SK-N-SH (cell line): Measurements from ENCODE around the gene CD24. TPM values are rescaled to one million over a fixed set of nuclear protein-coding genes. Genes with fewer than 3 reads are reported as not detected.

Experiments
- CTCF ChIA-PET: fragments of 300-600, 350-600 bp; formaldehyde crosslinking; extraction: SDS; loops from one replicate; lab custom pipeline; 2021; lab: Yijun Ruan, JAX
- POLR2A ChIA-PET: fragments of 350-600 bp; sonication (Branson Sonifier 250); formaldehyde crosslinking; extraction: SDS; loops from one replicate; lab custom pipeline; 2020; ENCODE audit warnings: antibody characterized with exemption, inconsistent platforms; lab: Yijun Ruan, JAX
- DNase-seq: peaks from one replicate; pipeline ENCODE4 v3.0.0; 2012
- H2AFZ ChIP-seq: fragments of 200-600 bp; sonication (generic); 2 replicates; pipeline ENCODE4 v1.8.1; 2016; ENCODE audit warnings: antibody characterized with exemption, mild to moderate bottlenecking, low read depth
- H3F3A ChIP-seq: fragments of 200-600 bp; sonication (generic); replicated peaks from 2 replicates; pipeline ENCODE3; 2016; ENCODE audit warnings: antibody characterized with exemption, mild to moderate bottlenecking; ENCODE audit not compliant: insufficient read depth
- H3K27ac ChIP-seq, 2 experiments: fragments of 200-500 bp in 1 of 2; fragments of 200-600 bp in 1 of 2; sonication (Bioruptor generic) in 1 of 2; sonication (generic), shearing (Covaris generic) in 1 of 2; 2 replicates each; pipeline versions ENCODE4 v1.5.1 to v1.6.1; 2014 to 2016; ENCODE audit warnings: low read depth in 2 of 2, inconsistent platforms in 1 of 2, low read length in 1 of 2, mild to moderate bottlenecking in 1 of 2, mixed read lengths in 1 of 2
- H3K27me3 ChIP-seq: fragments of 200-600 bp; sonication (generic), shearing (Covaris generic); 2 replicates; pipeline ENCODE4 v1.6.1; 2016; ENCODE audit warnings: mixed run types; ENCODE audit not compliant: insufficient read depth
- H3K36me3 ChIP-seq, 2 experiments: fragments of 200-500 bp in 1 of 2; fragments of 200-600 bp in 1 of 2; sonication (Bioruptor generic) in 1 of 2; sonication (generic) in 1 of 2; replicated peaks in 1 of 2; 2 replicates each; pipeline versions ENCODE3 to v1.5.1; 2014 to 2016; ENCODE audit warnings: low read length in 1 of 2, mild to moderate bottlenecking in 1 of 2; ENCODE audit not compliant: insufficient read depth in 2 of 2, control insufficient read depth in 1 of 2
- H3K4me1 ChIP-seq, 2 experiments: fragments of 200-500 bp in 1 of 2; fragments of 200-600 bp in 1 of 2; sonication (Bioruptor generic) in 1 of 2; sonication (generic), shearing (Covaris generic) in 1 of 2; 2 replicates each; pipeline versions ENCODE4 v1.5.1 to v1.6.1; 2014 to 2016; ENCODE audit warnings: low read depth in 1 of 2, low read length in 1 of 2, mixed run types in 1 of 2; ENCODE audit not compliant: insufficient read depth in 2 of 2, control insufficient read depth in 1 of 2
- H3K4me2 ChIP-seq: fragments of 200-600 bp; sonication (generic), shearing (Covaris generic); 2 replicates; pipeline ENCODE4 v1.6.1; 2017; ENCODE audit warnings: mixed run types
- H3K4me3 ChIP-seq, 2 experiments: fragments of 200-500 bp in 1 of 2; fragments of 200-600 bp in 1 of 2; sonication (Bioruptor generic) in 1 of 2; sonication (generic), shearing (Covaris generic) in 1 of 2; 2 replicates each; pipeline versions ENCODE4 v1.5.1 to v1.8.1; 2014 to 2016; ENCODE audit warnings: low read depth in 2 of 2, inconsistent platforms in 1 of 2, low read length in 1 of 2, mild to moderate bottlenecking in 1 of 2, mixed read lengths in 1 of 2, moderate library complexity in 1 of 2
- H3K79me2 ChIP-seq: fragments of 200-600 bp; sonication (generic); 2 replicates; pipeline ENCODE4 v1.8.1; 2017; ENCODE audit warnings: mild to moderate bottlenecking; ENCODE audit not compliant: insufficient read depth
- H3K9ac ChIP-seq: fragments of 200-600 bp; sonication (generic); 2 replicates; pipeline ENCODE4 v1.6.1; 2017; ENCODE audit warnings: mixed run types
- H3K9me2 ChIP-seq: fragments of 200-600 bp; sonication (generic); 2 replicates; pipeline ENCODE4 v1.6.1; 2017; ENCODE audit warnings: mixed run types
- H3K9me3 ChIP-seq: fragments of 200-600 bp; sonication (generic); 2 replicates; pipeline ENCODE4 v1.6.1; 2017; ENCODE audit warnings: mixed run types, mild to moderate bottlenecking, moderate library complexity
- H4K20me1 ChIP-seq: fragments of 200-600 bp; sonication (generic); 2 replicates; pipeline ENCODE4 v1.6.1; 2017; ENCODE audit warnings: mild to moderate bottlenecking, mixed run types; ENCODE audit not compliant: insufficient read depth
- ELF1 ChIP-seq: IDR thresholded peaks from 2 replicates; pipeline ENCODE4 v1.4.0; 2012
- EZH2phosphoT487 ChIP-seq: fragments of 200-600 bp; sonication (generic); IDR thresholded peaks from 2 replicates; pipeline ENCODE4 v1.6.1; 2017; ENCODE audit warnings: low read depth, mixed run types, mild to moderate bottlenecking, antibody characterized with exemption, moderate library complexity, borderline replicate concordance
- FOXJ3 ChIP-seq: sonication (generic); formaldehyde crosslinking; IDR thresholded peaks from 2 replicates; pipeline ENCODE4 v1.5.1; 2020; ENCODE audit warnings: mild to moderate bottlenecking, missing genetic modification reagents
- FOXM1 ChIP-seq: IDR thresholded peaks from 2 replicates; pipeline ENCODE4 v1.4.0; 2012; ENCODE audit warnings: low read depth, mild to moderate bottlenecking
- GABPA ChIP-seq: IDR thresholded peaks from 2 replicates; pipeline ENCODE4 v1.4.0; 2012; ENCODE audit warnings: low read depth, mild to moderate bottlenecking
- JUND ChIP-seq: IDR thresholded peaks from 2 replicates; pipeline ENCODE4 v1.4.0; 2012
- MEF2A ChIP-seq: IDR thresholded peaks from 2 replicates; pipeline ENCODE4 v1.4.0; 2012; ENCODE audit warnings: low read depth, borderline replicate concordance
- NFIC ChIP-seq: IDR thresholded peaks from 2 replicates; pipeline ENCODE4 v1.4.0; 2012; ENCODE audit warnings: borderline replicate concordance
- NRF1 ChIP-seq: IDR thresholded peaks from 2 replicates; pipeline ENCODE4 v1.6.1; 2012; ENCODE audit warnings: low read depth, mild to moderate bottlenecking, low read length
- RAD21 ChIP-seq: IDR thresholded peaks from 2 replicates; pipeline ENCODE4 v1.6.1; 2012; ENCODE audit warnings: mild to moderate bottlenecking, low read length
- RCOR1 ChIP-seq: fragments of 150-350 bp; IDR thresholded peaks from 2 replicates; pipeline ENCODE4 v1.6.1; 2017; ENCODE audit warnings: antibody characterized with exemption, low read length
- RFX5 ChIP-seq: IDR thresholded peaks from 2 replicates; pipeline ENCODE4 v1.6.1; 2012; ENCODE audit warnings: mild to moderate bottlenecking, improper control_type of control experiment, low read length
- SIN3A ChIP-seq: IDR thresholded peaks from 2 replicates; pipeline ENCODE4 v1.6.1; 2012; ENCODE audit warnings: low read depth, mild to moderate bottlenecking, low read length, moderate library complexity, borderline replicate concordance
- SMC3 ChIP-seq: IDR thresholded peaks from 2 replicates; pipeline ENCODE4 v1.6.1; 2012; ENCODE audit warnings: low read depth, low read length, improper control_type of control experiment
- TAF1 ChIP-seq: IDR thresholded peaks from 2 replicates; pipeline ENCODE4 v1.6.1; 2012; ENCODE audit warnings: low read depth, mild to moderate bottlenecking, low read length, moderate library complexity, borderline replicate concordance
- TCF12 ChIP-seq: IDR thresholded peaks from 2 replicates; pipeline ENCODE4 v1.4.0; 2012
- WGBS: methylation state at CpG from one replicate; pipeline ENCODE4 v1.1.6; 2017; ENCODE audit warnings: low lambda C conversion rate; 5-methylcytosine and 5-hydroxymethylcytosine counted together
- polyA plus RNA-seq, 3 experiments: library from polyadenylated mRNA; depleted of rRNA; stranded (reverse); fragments of >200 nt; gene quantifications; 2 replicates each; pipeline ENCODE4 v1.2.3, GENCODE V29; 2012
- TF ChIP-seq, protein P1 (sequence below): IDR thresholded peaks from 2 replicates; pipeline ENCODE4; 2012
- TF ChIP-seq, protein P2 (sequence below): fragments of 150-350 bp; IDR thresholded peaks from 2 replicates; pipeline ENCODE4 v1.6.1; 2016; ENCODE audit warnings: mild to moderate bottlenecking, low read depth, low read length
- TF ChIP-seq, protein P3 (sequence below): fragments of 200-600 bp; sonication (generic); IDR thresholded peaks from 2 replicates; pipeline ENCODE4 v1.6.1; 2017; ENCODE audit warnings: antibody characterized with exemption, mild to moderate bottlenecking, moderate library complexity
- TF ChIP-seq, protein P4 (sequence below): IDR thresholded peaks from 2 replicates; pipeline ENCODE4 v1.4.0; 2012; ENCODE audit warnings: low read depth

The CD24 gene
- polyA plus RNA-seq, 1 of the 3 experiments (the other 2 are of a cell fraction) = 1.9 TPM

DNA sequence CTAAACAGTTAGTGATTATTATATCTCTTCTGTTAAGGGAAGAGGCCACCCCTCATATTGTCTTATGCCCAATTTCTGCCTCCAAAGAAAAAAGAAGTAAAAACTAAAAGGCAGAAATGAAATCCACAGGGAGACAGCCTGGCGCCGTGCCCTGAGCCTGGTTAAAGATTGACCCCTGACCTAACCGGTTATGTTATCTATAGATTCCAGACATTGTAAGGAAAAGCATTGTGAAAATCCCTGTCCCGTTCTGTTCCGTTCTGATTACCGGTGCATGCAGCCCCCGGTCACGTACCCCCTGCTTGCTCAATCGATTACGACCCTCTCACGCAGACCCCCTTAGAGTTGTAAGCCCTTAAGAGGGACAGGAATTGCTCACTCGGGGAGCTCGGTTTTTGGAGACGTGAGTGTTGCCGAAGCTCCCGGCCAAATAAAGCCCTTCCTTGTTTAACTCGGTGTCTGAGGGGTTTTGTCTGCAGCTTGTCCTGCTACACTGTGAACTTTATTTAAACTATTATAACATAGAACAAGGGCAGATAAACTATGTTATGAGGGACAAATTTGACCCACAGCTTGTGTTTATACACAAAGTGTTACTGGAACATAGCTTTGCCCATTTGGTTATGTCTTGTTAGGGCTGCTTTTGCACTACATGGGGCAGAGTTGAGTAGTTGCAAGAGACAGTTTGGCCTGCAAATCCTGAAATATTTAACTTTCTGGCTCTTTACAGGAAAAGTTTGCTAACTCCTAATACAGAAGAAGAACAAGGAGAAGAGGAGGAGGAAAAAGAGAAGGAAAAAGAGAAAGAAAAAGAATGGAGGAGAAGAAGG, 49.6 kb downstream of the CD24 start:
- Histone ChIP-seq H3K9me3 (no peaks in the 10 kb centered on the region), H3K4me3 (no peak overlapping the region), H3K79me2 (no peaks in the 10 kb centered on the region), H3K36me3 (no peaks in the 10 kb centered on the region), H3K27ac (no peak overlapping the region), H4K20me1 (no peaks in the 10 kb centered on the region), H3K9me2 (no peaks in the 10 kb centered on the region), H2AFZ (no peak overlapping the region), H3K27me3 (no peaks in the 10 kb centered on the region), H3K9ac (no peak overlapping the region), H3K4me2 (no peak overlapping the region), H3F3A (no peaks in the 10 kb centered on the region), H3K4me1 (no peaks in the 10 kb centered on the region)
- CTCF ChIA-PET = interaction anchor here (0.5 to 0.7 kb wide), 2 partner anchors 11 to 38 kb away, joined by 3 to 5 read pairs; no protein-coding TSS in a partner anchor
- POLR2A ChIA-PET = no interaction called here
- TF ChIP-seq NFIC = no peak
- no peak for TF ChIP-seq MEF2A
- TF ChIP-seq NRF1 = no peak
- TF ChIP-seq FOXJ3 (CRISPR knock-in tag) = no peak
- no peak for TF ChIP-seq ELF1
- no peak for TF ChIP-seq TCF12
- TF ChIP-seq RFX5 = no peak
- no peak for TF ChIP-seq GABPA
- no peak for TF ChIP-seq RCOR1
- no peak for TF ChIP-seq FOXM1
- DNase-seq = no peak
- WGBS = 58% methylated on average over 17 of the region's 17 CpGs

DNA sequence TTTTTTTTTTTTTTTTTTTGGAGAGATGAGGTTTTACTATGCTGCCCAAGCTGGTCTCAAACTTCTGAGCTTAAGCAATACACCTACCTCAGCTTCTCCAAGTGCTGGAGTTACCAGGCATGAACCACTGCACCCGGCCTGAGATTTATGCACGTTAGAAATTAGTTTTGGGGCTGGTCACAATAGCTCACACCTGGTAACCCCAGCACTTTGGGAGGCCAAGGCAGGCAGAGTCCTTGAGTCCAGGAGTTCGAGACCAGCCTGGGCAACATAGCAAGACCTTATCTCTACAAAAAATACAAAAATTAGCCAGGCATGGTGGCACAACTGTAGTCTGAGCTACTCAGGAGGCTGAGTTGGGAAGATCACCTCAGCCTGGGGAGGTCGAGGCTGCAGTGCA, 51.9 kb downstream of the CD24 start:
- ChIA-PET POLR2A (interaction anchor here (0.7 kb wide), 1 partner anchor 13 kb away, joined by 3 read pairs; no protein-coding TSS in a partner anchor), CTCF (no interaction called here)
- TF ChIP-seq JUND = no peak
- TF ChIP-seq, protein P1, sequence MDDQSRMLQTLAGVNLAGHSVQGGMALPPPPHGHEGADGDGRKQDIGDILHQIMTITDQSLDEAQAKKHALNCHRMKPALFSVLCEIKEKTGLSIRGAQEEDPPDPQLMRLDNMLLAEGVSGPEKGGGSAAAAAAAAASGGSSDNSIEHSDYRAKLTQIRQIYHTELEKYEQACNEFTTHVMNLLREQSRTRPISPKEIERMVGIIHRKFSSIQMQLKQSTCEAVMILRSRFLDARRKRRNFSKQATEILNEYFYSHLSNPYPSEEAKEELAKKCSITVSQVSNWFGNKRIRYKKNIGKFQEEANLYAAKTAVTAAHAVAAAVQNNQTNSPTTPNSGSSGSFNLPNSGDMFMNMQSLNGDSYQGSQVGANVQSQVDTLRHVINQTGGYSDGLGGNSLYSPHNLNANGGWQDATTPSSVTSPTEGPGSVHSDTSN = no peak
- TF ChIP-seq SIN3A = no peak
- TF ChIP-seq, protein P2, sequence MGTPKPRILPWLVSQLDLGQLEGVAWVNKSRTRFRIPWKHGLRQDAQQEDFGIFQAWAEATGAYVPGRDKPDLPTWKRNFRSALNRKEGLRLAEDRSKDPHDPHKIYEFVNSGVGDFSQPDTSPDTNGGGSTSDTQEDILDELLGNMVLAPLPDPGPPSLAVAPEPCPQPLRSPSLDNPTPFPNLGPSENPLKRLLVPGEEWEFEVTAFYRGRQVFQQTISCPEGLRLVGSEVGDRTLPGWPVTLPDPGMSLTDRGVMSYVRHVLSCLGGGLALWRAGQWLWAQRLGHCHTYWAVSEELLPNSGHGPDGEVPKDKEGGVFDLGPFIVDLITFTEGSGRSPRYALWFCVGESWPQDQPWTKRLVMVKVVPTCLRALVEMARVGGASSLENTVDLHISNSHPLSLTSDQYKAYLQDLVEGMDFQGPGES = no peak
- TF ChIP-seq, protein P3, sequence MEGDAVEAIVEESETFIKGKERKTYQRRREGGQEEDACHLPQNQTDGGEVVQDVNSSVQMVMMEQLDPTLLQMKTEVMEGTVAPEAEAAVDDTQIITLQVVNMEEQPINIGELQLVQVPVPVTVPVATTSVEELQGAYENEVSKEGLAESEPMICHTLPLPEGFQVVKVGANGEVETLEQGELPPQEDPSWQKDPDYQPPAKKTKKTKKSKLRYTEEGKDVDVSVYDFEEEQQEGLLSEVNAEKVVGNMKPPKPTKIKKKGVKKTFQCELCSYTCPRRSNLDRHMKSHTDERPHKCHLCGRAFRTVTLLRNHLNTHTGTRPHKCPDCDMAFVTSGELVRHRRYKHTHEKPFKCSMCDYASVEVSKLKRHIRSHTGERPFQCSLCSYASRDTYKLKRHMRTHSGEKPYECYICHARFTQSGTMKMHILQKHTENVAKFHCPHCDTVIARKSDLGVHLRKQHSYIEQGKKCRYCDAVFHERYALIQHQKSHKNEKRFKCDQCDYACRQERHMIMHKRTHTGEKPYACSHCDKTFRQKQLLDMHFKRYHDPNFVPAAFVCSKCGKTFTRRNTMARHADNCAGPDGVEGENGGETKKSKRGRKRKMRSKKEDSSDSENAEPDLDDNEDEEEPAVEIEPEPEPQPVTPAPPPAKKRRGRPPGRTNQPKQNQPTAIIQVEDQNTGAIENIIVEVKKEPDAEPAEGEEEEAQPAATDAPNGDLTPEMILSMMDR = no peak
- TF ChIP-seq EZH2phosphoT487 = no peak
- no peak for TF ChIP-seq SMC3
- TF ChIP-seq TCF12 = no peak
- no peak for TF ChIP-seq TAF1
- no peak for TF ChIP-seq RAD21
- TF ChIP-seq RFX5 = no peak
- TF ChIP-seq, protein P4, sequence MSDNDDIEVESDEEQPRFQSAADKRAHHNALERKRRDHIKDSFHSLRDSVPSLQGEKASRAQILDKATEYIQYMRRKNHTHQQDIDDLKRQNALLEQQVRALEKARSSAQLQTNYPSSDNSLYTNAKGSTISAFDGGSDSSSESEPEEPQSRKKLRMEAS = no peak
- no peak for TF ChIP-seq NRF1
- no peak for TF ChIP-seq FOXM1
- no peak for TF ChIP-seq RCOR1
- H3K9me3 ChIP-seq = no peaks in the 10 kb centered on the region
- H3K79me2 ChIP-seq = no peaks in the 10 kb centered on the region
- DNase-seq = no peak
- no peaks in the 10 kb centered on the region for H4K20me1 ChIP-seq
- H3K36me3 ChIP-seq = no peaks in the 10 kb centered on the region
- H3K4me1 ChIP-seq = peaks cover 0 to 5% of the 10 kb centered on the region in 2 experiments; a peak in 1 of 4 replicates
- 31% methylated on average over 4 of the region's 4 CpGs for WGBS
- no peak overlapping the region for H2AFZ ChIP-seq
- no peak overlapping the region for H3K9ac ChIP-seq
- H3K27me3 ChIP-seq = no peaks in the 10 kb centered on the region
- no peak overlapping the region for H3K4me2 ChIP-seq
- no peaks in the 10 kb centered on the region for H3K9me2 ChIP-seq
- H3F3A ChIP-seq = no peaks in the 10 kb centered on the region
- H3K27ac ChIP-seq = no peak overlapping the region
- no peak overlapping the region for H3K4me3 ChIP-seq
